Chondrocyte (in vitro differentiated cells): ENCODE measurements around the gene FGD4. TPM values are rescaled to one million over a fixed set of nuclear protein-coding genes. Genes with fewer than 3 reads are reported as not detected.
"Not testable (repeated sequence)": the region's sequence is repeated elsewhere in the genome, so short reads cannot be mapped to it uniquely, and the experiment has no call there.

ENCODE experiments used
- DNase-seq: peaks from one replicate; pipeline ENCODE4 v3.0.0; 2021; ENCODE audit warnings: mixed read lengths, low spot score
- H3K27ac Mint-ChIP-seq: one replicate; pipeline ENCODE4 v1.8.0; 2021; ENCODE audit warnings: mild to moderate bottlenecking, moderate library complexity, mixed read lengths; ENCODE audit not compliant: unreplicated experiment
- H3K27me3 Mint-ChIP-seq: 2 replicates; pipeline ENCODE4 v1.8.0; 2021; ENCODE audit warnings: low read depth, mixed read lengths
- H3K36me3 Mint-ChIP-seq: 2 replicates; pipeline ENCODE4 v1.8.0; 2021; ENCODE audit warnings: low read depth, mixed read lengths
- H3K4me1 Mint-ChIP-seq: 2 replicates; pipeline ENCODE4 v1.8.0; 2021; ENCODE audit warnings: low read depth, mild to moderate bottlenecking, mixed read lengths
- H3K4me3 Mint-ChIP-seq: one replicate; pipeline ENCODE4 v1.8.0; 2021; ENCODE audit warnings: mild to moderate bottlenecking, moderate library complexity, mixed read lengths; ENCODE audit not compliant: unreplicated experiment
- H3K9me3 Mint-ChIP-seq: 2 replicates; pipeline ENCODE4 v1.8.0; 2021; ENCODE audit warnings: low read depth, mixed read lengths
- CTCF ChIP-seq: fragments of 200-600 bp; sonication (generic); IDR thresholded peaks from 2 replicates; pipeline ENCODE4 v1.5.0; 2021; ENCODE audit warnings: antibody characterized with exemption, mild to moderate bottlenecking, moderate library complexity
- total RNA-seq: library from RNA; stranded (reverse); gene quantifications from 3 replicates; pipeline ENCODE4 v1.2.1, GENCODE V29; 2021

Gene FGD4
- total RNA-seq, 1 donor from 2014 or later, result 8.7 TPM

DNA sequence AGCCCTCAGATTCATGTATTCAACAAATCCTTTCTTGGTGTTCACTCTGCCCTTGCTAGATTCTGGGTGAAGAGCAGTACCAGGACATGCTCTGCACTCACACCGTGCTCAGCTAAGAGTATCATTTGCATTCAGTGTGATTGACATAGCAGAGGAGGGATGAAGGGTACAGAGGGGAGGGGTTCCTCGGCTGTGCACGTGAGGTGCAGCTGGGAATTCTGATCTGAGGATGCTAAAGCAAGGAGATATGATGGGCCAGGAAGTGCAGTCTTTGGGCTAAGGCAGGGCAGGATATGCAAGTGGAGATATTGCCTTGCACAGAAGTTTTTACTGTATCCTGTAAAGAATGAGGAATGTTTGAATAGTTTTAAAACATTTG lies 108.6 kb downstream of the FGD4 start:
- no peak for DNase-seq
- peaks cover 2% of the 10 kb centered on the region for H3K27me3 Mint-ChIP-seq
- H3K9me3 Mint-ChIP-seq, result no peaks in the 10 kb centered on the region
- no peak overlapping the region for H3K4me3 Mint-ChIP-seq
- no peaks in the 10 kb centered on the region for H3K36me3 Mint-ChIP-seq
- H3K27ac Mint-ChIP-seq, result no peak overlapping the region
- H3K4me1 Mint-ChIP-seq, result no peaks in the 10 kb centered on the region
- TF ChIP-seq CTCF, result no peak

DNA sequence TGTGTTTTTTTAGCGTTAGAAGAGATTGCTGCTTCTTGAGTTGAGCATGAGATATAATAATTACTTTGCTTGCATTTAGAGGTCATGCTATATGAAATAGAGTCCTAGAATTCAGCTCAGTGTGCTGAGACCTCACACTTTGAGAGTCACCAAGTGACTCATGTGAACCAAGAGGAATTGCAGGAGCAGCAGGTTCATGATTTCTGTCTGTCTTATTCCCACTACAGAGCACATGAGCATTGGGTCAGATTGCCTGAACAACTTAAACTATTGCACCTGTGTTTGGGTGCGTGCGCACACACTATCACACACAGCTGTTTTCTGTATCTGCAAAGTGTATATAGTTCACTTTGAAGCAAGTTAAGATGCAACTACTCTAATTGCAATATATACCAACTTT lies 109.3 kb downstream of the FGD4 start:
- TF ChIP-seq CTCF, result no peak
- H3K27ac Mint-ChIP-seq, result no peak overlapping the region
- DNase-seq, result no peak
- peaks cover 2% of the 10 kb centered on the region for H3K36me3 Mint-ChIP-seq
- no peaks in the 10 kb centered on the region for H3K4me1 Mint-ChIP-seq
- H3K9me3 Mint-ChIP-seq, result no peaks in the 10 kb centered on the region
- peaks cover 4% of the 10 kb centered on the region for H3K27me3 Mint-ChIP-seq
- no peak overlapping the region for H3K4me3 Mint-ChIP-seq

- H3K36me3 Mint-ChIP-seq, result peaks cover 2% of the 10 kb centered on the region
- TF ChIP-seq CTCF, result no peak
- H3K27ac Mint-ChIP-seq, result no peak overlapping the region
- DNase-seq, result no peak
- H3K4me3 Mint-ChIP-seq, result no peak overlapping the region
- no peaks in the 10 kb centered on the region for H3K4me1 Mint-ChIP-seq
- H3K9me3 Mint-ChIP-seq, result no peaks in the 10 kb centered on the region
- peaks cover 4% of the 10 kb centered on the region for H3K27me3 Mint-ChIP-seq
Observed at GRCh38 chr12:32509328-32510091, 110.2 kb downstream of the FGD4 start.

- not testable (repeated sequence) for H3K4me3 Mint-ChIP-seq, H3K9me3 Mint-ChIP-seq, H3K36me3 Mint-ChIP-seq, DNase-seq, H3K4me1 Mint-ChIP-seq, H3K27me3 Mint-ChIP-seq, H3K27ac Mint-ChIP-seq
Observed at GRCh38 chr12:32511976-32512375, 112.6 kb downstream of the FGD4 start.

GRCh38 chr12:32512379-32512778 lies 113.0 kb downstream of the FGD4 start:
- Mint-ChIP-seq H3K4me1 (no peaks in the 10 kb centered on the region), H3K27ac (no peak overlapping the region), H3K27me3 (peaks cover 3% of the 10 kb centered on the region), H3K36me3 (peaks cover 2% of the 10 kb centered on the region), H3K9me3 (no peaks in the 10 kb centered on the region), H3K4me3 (no peak overlapping the region)
- no peak for TF ChIP-seq CTCF
- DNase-seq, result no peak

DNA sequence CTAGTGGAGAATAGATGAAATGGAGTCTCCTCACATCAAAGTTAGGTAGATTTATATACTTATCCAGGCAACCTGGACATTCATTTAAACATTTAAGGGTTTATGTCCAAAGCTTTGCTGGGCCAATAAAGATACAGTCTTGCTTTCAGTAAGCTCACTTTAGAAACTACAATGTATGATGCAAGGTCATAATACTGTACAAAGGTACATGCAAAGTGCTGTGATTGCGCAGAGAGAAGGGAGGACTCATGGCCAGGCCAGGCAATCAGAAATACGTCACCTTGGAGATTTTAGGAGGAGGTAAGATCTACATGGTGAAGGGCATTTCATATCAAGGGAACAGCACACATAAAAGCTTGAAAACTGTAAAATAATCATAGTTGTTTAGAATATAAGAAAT lies 113.6 kb downstream of the FGD4 start:
- no peak for DNase-seq
- no peak overlapping the region for H3K4me3 Mint-ChIP-seq
- H3K9me3 Mint-ChIP-seq, result no peaks in the 10 kb centered on the region
- H3K36me3 Mint-ChIP-seq, result peaks cover 2% of the 10 kb centered on the region
- no peak overlapping the region for H3K27ac Mint-ChIP-seq
- H3K4me1 Mint-ChIP-seq, result no peaks in the 10 kb centered on the region
- no peak for TF ChIP-seq CTCF
- H3K27me3 Mint-ChIP-seq, result peaks cover 3% of the 10 kb centered on the region
